Prostate gland (tissue), 2 donors: ENCODE data around the gene NOP56. TPM values are rescaled to one million over a fixed set of nuclear protein-coding genes. Genes with fewer than 3 reads are reported as not detected.

Source experiments
- DNase-seq: peaks from one replicate; pipeline ENCODE4 v3.0.0-alpha.2; 2019; ENCODE audit warnings: low spot score
- H3K27ac ChIP-seq, 2 donors: fragments of 200-600 bp; sonication (generic); 2 replicates each; pipeline ENCODE4 v1.5.1; 2017 to 2019
- H3K27me3 ChIP-seq: fragments of 200-600 bp; sonication (generic); replicated peaks from 2 replicates; pipeline ENCODE4 v1.5.1; 2019; ENCODE audit not compliant: insufficient read depth
- H3K36me3 ChIP-seq, 2 donors: fragments of 200-600 bp; sonication (generic); 1 replicate in 1 of 2; 2 replicates in 1 of 2; pipeline versions ENCODE4 v1.5.1 to v1.8.1; 2017 to 2019
- H3K4me1 ChIP-seq: fragments of 200-600 bp; sonication (generic); replicated peaks from 2 replicates; pipeline ENCODE4 v1.5.1; 2019
- H3K4me3 ChIP-seq, 2 donors: fragments of 200-600 bp; sonication (generic); 2 replicates each; pipeline ENCODE4 v1.5.1; 2017 to 2019
- H3K9me3 ChIP-seq: fragments of 200-600 bp; sonication (generic); 2 replicates; pipeline ENCODE4 v1.5.1; 2017
- CTCF ChIP-seq, 4 experiments: fragments of 200-600 bp in 2 of 4; fragments of 450-650 bp in 2 of 4; sonication (generic) in 2 of 4; IDR thresholded peaks; 1 replicate in 3 of 4; 2 replicates in 1 of 4; pipeline ENCODE4 v1.5.1; 2016 to 2019; ENCODE audit warnings: antibody characterized with exemption in 4 of 4, mild to moderate bottlenecking in 2 of 4, moderate library complexity in 2 of 4
- POLR2A ChIP-seq: fragments of 450-650 bp; IDR thresholded peaks from one replicate; pipeline ENCODE4 v1.6.1; 2016; ENCODE audit warnings: antibody characterized with exemption, mild to moderate bottlenecking
- POLR2AphosphoS5 ChIP-seq: sonication (generic); formaldehyde crosslinking; IDR thresholded peaks from one replicate; pipeline ENCODE4 v1.6.1; 2017; ENCODE audit warnings: antibody characterized with exemption
- WGBS: methylation state at CpG from one replicate; pipeline ENCODE4 v1.1.5; 2018; 5-methylcytosine and 5-hydroxymethylcytosine counted together
- intact Hi-C: fragments of 100-400 bp; cut with DNase I; formaldehyde crosslinking; loops from one replicate; pipeline ENCODE4 v1.14.2; 2022
- total RNA-seq, 2 donors: library from RNA; depleted of rRNA; stranded (reverse); fragments of >200 nt; gene quantifications; one replicate each; pipeline ENCODE4 v1.1.0, GENCODE V29; 2016

NOP56 gene
- total RNA-seq, 2 donors from 2014 or later = 50.8 to 108 TPM

GRCh38 chr20:2688041-2688591 lies 35.7 kb downstream of the NOP56 start:
- H3K27me3 ChIP-seq = no peaks in the 10 kb centered on the region
- DNase-seq = no peak
- peaks cover 7% of the 10 kb centered on the region for H3K4me1 ChIP-seq
- no peaks in the 10 kb centered on the region for H3K36me3 ChIP-seq
- intact Hi-C loops = no loop called here
- H3K9me3 ChIP-seq = no peaks in the 10 kb centered on the region
- H3K27ac ChIP-seq = no peak overlapping the region
- TF ChIP-seq POLR2A (no peak), CTCF (IDR thresholded peaks at IDR 0.05) (peak in 3 of 4 experiments; percentile 36 to 53 (median 48)), POLR2AphosphoS5 (no peak)
- H3K4me3 ChIP-seq = no peak overlapping the region
- 38% methylated on average over 18 of the region's 18 CpGs for WGBS

GRCh38 chr20:2690213-2690612 lies 37.8 kb downstream of the NOP56 start:
- DNase-seq = no peak
- 84% methylated on average over 3 of the region's 3 CpGs for WGBS
- intact Hi-C loops = loop anchor here (10.0 kb wide), 1 partner anchor 155 kb away; the partner anchor contains the start of genes PCED1A and VPS16

GRCh38 chr20:2690718-2691117 lies 38.3 kb downstream of the NOP56 start:
- Histone ChIP-seq H3K27ac (no peak overlapping the region), H3K4me3 (no peak overlapping the region), H3K9me3 (no peaks in the 10 kb centered on the region), H3K4me1 (peaks cover 7% of the 10 kb centered on the region), H3K27me3 (no peaks in the 10 kb centered on the region), H3K36me3 (no peaks in the 10 kb centered on the region)
- 78% methylated on average over 6 of the region's 6 CpGs for WGBS
- DNase-seq = no peak
- intact Hi-C loops = loop anchor here (10.0 kb wide), 1 partner anchor 154 kb away; the partner anchor contains the start of genes PCED1A and VPS16
- no peak for TF ChIP-seq POLR2AphosphoS5
- no peak for TF ChIP-seq POLR2A
- TF ChIP-seq CTCF (IDR thresholded peaks at IDR 0.05) = no peak

More at GRCh38 chr20:2690213-2690612, 37.8 kb downstream of the NOP56 start:
- Histone ChIP-seq H3K27me3 (no peaks in the 10 kb centered on the region), H3K4me1 (peaks cover 7% of the 10 kb centered on the region), H3K27ac (no peak overlapping the region), H3K36me3 (no peaks in the 10 kb centered on the region), H3K9me3 (no peaks in the 10 kb centered on the region), H3K4me3 (no peak overlapping the region)
- TF ChIP-seq POLR2A (no peak), CTCF (IDR thresholded peaks at IDR 0.05) (no peak), POLR2AphosphoS5 (no peak)

- peaks cover 7% of the 10 kb centered on the region for H3K4me1 ChIP-seq
- H3K27me3 ChIP-seq = no peaks in the 10 kb centered on the region
- no peak overlapping the region for H3K27ac ChIP-seq
- H3K9me3 ChIP-seq = no peaks in the 10 kb centered on the region
- H3K4me3 ChIP-seq = no peak overlapping the region
- TF ChIP-seq POLR2A (no peak), CTCF (IDR thresholded peaks at IDR 0.05) (no peak), POLR2AphosphoS5 (no peak)
- DNase-seq = no peak
- intact Hi-C loops = loop anchor here (10.0 kb wide), 1 partner anchor 154 kb away; the partner anchor contains the start of genes PCED1A and VPS16
- no peaks in the 10 kb centered on the region for H3K36me3 ChIP-seq
- WGBS = 83% methylated on average over 8 of the region's 8 CpGs
Measured at GRCh38 chr20:2691127-2691526, 38.7 kb downstream of the NOP56 start.

GRCh38 chr20:2691663-2692035 lies 39.2 kb downstream of the NOP56 start:
- peak overlapping the region; percentile 90 to 94 for H3K27ac ChIP-seq
- DNase-seq = no peak
- WGBS = 41% methylated on average over 10 of the region's 10 CpGs
- intact Hi-C loops = loop anchor here (10.0 kb wide), 1 partner anchor 153 kb away; the partner anchor contains the start of genes PCED1A and VPS16
- TF ChIP-seq CTCF (IDR thresholded peaks at IDR 0.05) (no peak), POLR2AphosphoS5 (no peak), POLR2A (no peak)
- peak overlapping the region in 1 of 2 donors; percentile 65 for H3K4me3 ChIP-seq
- H3K9me3 ChIP-seq = no peaks in the 10 kb centered on the region
- H3K27me3 ChIP-seq = no peaks in the 10 kb centered on the region
- H3K36me3 ChIP-seq = no peaks in the 10 kb centered on the region
- H3K4me1 ChIP-seq = peaks cover 7% of the 10 kb centered on the region
